ENCODE results near the gene ADAMTS10. TPM values are rescaled to one million over a fixed set of nuclear protein-coding genes. Genes with fewer than 3 reads are reported as not detected.

ADAMTS10 gene
- total and polyA plus RNA-seq, 4 donors, result 1.2 to 10.1 (median 3.6) TPM

DNA sequence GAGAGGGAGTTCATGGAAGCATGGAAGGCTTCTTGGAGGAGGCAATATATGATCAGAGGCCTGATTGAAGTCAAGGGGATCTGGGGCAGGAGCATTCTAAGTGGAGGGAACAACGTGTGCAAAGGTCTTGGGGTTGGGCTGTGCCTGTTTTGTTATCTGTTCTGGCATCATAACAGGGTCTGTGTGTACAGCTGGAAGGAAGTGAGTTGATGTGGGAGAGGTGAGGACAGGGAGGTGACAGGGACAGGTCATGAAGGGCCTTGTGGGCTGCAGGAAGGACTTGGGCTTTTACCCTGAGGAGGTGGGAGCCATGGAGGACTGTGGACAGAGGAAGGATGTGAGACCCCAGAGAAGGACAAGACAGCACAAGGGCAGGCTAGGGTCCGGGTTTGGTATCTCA is 18.7 kb upstream of the ADAMTS10 start:
- H3K9ac ChIP-seq (ENCODE audit: low read depth in 1 of 2, low read length in 2 of 2), result no peak overlapping the region
- WGBS, result 74% methylated on average over 2 of the region's 2 CpGs
- no peak overlapping the region for H3K27ac ChIP-seq (ENCODE audit: low read depth in 1 of 2, low read length in 2 of 2)
- H3K27me3 ChIP-seq (ENCODE audit: control insufficient read depth in 4 of 4, insufficient read depth in 4 of 4, low read length in 3 of 4), result no peaks in the 10 kb centered on the region
- H3K36me3 ChIP-seq (ENCODE audit: control insufficient read depth in 4 of 4, insufficient read depth in 3 of 4, low read depth in 1 of 4, low read length in 3 of 4), result no peaks in the 10 kb centered on the region
- H3K4me3 ChIP-seq (ENCODE audit: low read depth in 1 of 3, low read length in 3 of 3), result no peak overlapping the region
- DNase-seq (ENCODE audit: low spot score), result no peak
- TF ChIP-seq GABPA (IDR thresholded peaks at IDR 0.05 in 1 of 2, conservative IDR thresholded peaks at IDR 0.05 in 1 of 2), result no peak
- TF ChIP-seq YY1 (IDR thresholded peaks at IDR 0.05), result no peak
- no peak for TF ChIP-seq TAF1 (conservative IDR thresholded peaks at IDR 0.05)
- TF ChIP-seq, protein P1, sequence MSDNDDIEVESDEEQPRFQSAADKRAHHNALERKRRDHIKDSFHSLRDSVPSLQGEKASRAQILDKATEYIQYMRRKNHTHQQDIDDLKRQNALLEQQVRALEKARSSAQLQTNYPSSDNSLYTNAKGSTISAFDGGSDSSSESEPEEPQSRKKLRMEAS (IDR thresholded peaks at IDR 0.05), result no peak
- TF ChIP-seq, protein P2, sequence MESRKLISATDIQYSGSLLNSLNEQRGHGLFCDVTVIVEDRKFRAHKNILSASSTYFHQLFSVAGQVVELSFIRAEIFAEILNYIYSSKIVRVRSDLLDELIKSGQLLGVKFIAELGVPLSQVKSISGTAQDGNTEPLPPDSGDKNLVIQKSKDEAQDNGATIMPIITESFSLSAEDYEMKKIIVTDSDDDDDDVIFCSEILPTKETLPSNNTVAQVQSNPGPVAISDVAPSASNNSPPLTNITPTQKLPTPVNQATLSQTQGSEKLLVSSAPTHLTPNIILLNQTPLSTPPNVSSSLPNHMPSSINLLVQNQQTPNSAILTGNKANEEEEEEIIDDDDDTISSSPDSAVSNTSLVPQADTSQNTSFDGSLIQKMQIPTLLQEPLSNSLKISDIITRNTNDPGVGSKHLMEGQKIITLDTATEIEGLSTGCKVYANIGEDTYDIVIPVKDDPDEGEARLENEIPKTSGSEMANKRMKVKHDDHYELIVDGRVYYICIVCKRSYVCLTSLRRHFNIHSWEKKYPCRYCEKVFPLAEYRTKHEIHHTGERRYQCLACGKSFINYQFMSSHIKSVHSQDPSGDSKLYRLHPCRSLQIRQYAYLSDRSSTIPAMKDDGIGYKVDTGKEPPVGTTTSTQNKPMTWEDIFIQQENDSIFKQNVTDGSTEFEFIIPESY (IDR thresholded peaks at IDR 0.05), result no peak
- no peak for TF ChIP-seq EGR1 (IDR thresholded peaks at IDR 0.05; ENCODE audit: low read depth in 2 of 2)
- TF ChIP-seq HNF4A (conservative IDR thresholded peaks at IDR 0.05), result no peak
- TF ChIP-seq, protein P3, sequence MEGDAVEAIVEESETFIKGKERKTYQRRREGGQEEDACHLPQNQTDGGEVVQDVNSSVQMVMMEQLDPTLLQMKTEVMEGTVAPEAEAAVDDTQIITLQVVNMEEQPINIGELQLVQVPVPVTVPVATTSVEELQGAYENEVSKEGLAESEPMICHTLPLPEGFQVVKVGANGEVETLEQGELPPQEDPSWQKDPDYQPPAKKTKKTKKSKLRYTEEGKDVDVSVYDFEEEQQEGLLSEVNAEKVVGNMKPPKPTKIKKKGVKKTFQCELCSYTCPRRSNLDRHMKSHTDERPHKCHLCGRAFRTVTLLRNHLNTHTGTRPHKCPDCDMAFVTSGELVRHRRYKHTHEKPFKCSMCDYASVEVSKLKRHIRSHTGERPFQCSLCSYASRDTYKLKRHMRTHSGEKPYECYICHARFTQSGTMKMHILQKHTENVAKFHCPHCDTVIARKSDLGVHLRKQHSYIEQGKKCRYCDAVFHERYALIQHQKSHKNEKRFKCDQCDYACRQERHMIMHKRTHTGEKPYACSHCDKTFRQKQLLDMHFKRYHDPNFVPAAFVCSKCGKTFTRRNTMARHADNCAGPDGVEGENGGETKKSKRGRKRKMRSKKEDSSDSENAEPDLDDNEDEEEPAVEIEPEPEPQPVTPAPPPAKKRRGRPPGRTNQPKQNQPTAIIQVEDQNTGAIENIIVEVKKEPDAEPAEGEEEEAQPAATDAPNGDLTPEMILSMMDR (IDR thresholded peaks at IDR 0.05; ENCODE audit: low read depth, low read length, missing input control), result no peak
- no peak for TF ChIP-seq RAD21 (IDR thresholded peaks at IDR 0.05)
- no peak for TF ChIP-seq HNF4G (IDR thresholded peaks at IDR 0.05)
- TF ChIP-seq, protein P4, sequence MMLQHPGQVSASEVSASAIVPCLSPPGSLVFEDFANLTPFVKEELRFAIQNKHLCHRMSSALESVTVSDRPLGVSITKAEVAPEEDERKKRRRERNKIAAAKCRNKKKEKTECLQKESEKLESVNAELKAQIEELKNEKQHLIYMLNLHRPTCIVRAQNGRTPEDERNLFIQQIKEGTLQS (IDR thresholded peaks at IDR 0.05), result no peak
- no peak for TF ChIP-seq FOXA1 (IDR thresholded peaks at IDR 0.05)
- TF ChIP-seq, protein P5, sequence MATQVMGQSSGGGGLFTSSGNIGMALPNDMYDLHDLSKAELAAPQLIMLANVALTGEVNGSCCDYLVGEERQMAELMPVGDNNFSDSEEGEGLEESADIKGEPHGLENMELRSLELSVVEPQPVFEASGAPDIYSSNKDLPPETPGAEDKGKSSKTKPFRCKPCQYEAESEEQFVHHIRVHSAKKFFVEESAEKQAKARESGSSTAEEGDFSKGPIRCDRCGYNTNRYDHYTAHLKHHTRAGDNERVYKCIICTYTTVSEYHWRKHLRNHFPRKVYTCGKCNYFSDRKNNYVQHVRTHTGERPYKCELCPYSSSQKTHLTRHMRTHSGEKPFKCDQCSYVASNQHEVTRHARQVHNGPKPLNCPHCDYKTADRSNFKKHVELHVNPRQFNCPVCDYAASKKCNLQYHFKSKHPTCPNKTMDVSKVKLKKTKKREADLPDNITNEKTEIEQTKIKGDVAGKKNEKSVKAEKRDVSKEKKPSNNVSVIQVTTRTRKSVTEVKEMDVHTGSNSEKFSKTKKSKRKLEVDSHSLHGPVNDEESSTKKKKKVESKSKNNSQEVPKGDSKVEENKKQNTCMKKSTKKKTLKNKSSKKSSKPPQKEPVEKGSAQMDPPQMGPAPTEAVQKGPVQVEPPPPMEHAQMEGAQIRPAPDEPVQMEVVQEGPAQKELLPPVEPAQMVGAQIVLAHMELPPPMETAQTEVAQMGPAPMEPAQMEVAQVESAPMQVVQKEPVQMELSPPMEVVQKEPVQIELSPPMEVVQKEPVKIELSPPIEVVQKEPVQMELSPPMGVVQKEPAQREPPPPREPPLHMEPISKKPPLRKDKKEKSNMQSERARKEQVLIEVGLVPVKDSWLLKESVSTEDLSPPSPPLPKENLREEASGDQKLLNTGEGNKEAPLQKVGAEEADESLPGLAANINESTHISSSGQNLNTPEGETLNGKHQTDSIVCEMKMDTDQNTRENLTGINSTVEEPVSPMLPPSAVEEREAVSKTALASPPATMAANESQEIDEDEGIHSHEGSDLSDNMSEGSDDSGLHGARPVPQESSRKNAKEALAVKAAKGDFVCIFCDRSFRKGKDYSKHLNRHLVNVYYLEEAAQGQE (IDR thresholded peaks at IDR 0.05), result no peak
- TF ChIP-seq NR2F2 (IDR thresholded peaks at IDR 0.05), result no peak
- TF ChIP-seq RXRA (IDR thresholded peaks at IDR 0.05), result no peak
- TF ChIP-seq JUND (IDR thresholded peaks at IDR 0.05), result no peak
- TF ChIP-seq SP1 (IDR thresholded peaks at IDR 0.05), result no peak
- no peak for TF ChIP-seq FOXA2 (IDR thresholded peaks at IDR 0.05)
- H3K4me1 ChIP-seq (ENCODE audit: control insufficient read depth in 4 of 4, insufficient read depth in 4 of 4, low read length in 3 of 4), result peaks cover 4 to 18% (median 11%) of the 10 kb centered on the region in 4 donors
- H3K9me3 ChIP-seq (ENCODE audit: control insufficient read depth in 4 of 4, low read length in 3 of 4), result no peaks in the 10 kb centered on the region

All from liver (tissue), 9 donors.